Midbrain (tissue), 1 donor: ENCODE results near the gene C1orf174.

Source experiments
- DNase-seq: peaks from one replicate; lab custom pipeline; 2025; lab: John Stamatoyannopoulos, UW

The C1orf174 gene

GRCh38 chr1:3895279-3895950 is 4.7 kb downstream of the C1orf174 start:
- DNase-seq = no peak

GRCh38 chr1:3894626-3895278 is 5.3 kb downstream of the C1orf174 start:
- DNase-seq = no peak

- DNase-seq = no peak
Measured at GRCh38 chr1:3893190-3893589, 6.9 kb downstream of the C1orf174 start.

- DNase-seq = no peak
Measured at GRCh38 chr1:3892748-3893147, 7.3 kb downstream of the C1orf174 start.

- no peak for DNase-seq
Measured at GRCh38 chr1:3891329-3891865, 8.7 kb downstream of the C1orf174 start.

- no peak for DNase-seq
Measured at GRCh38 chr1:3890389-3891328, 9.4 kb downstream of the C1orf174 start.

- no peak for DNase-seq
Measured at GRCh38 chr1:3889936-3890335, 10.1 kb downstream of the C1orf174 start.

- no peak for DNase-seq
Measured at GRCh38 chr1:3888301-3888700, 11.8 kb downstream of the C1orf174 start.

- DNase-seq = no peak
Measured at GRCh38 chr1:3886691-3887090, 13.4 kb downstream of the C1orf174 start.

- no peak for DNase-seq
Measured at GRCh38 chr1:3886106-3886670, 13.9 kb downstream of the C1orf174 start.

GRCh38 chr1:3885611-3886010 is 14.5 kb downstream of the C1orf174 start:
- no peak for DNase-seq

GRCh38 chr1:3884966-3885365 is 15.1 kb downstream of the C1orf174 start:
- no peak for DNase-seq

GRCh38 chr1:3883194-3883925 is 16.7 kb downstream of the C1orf174 start:
- no peak for DNase-seq

GRCh38 chr1:3881193-3881480 is 18.9 kb downstream of the C1orf174 start:
- DNase-seq = no peak

GRCh38 chr1:3880429-3881192 is 19.5 kb downstream of the C1orf174 start:
- no peak for DNase-seq

- DNase-seq = no peak
Measured at GRCh38 chr1:3879787-3880428, 20.2 kb downstream of the C1orf174 start.

GRCh38 chr1:3879099-3879498 is 21.0 kb downstream of the C1orf174 start:
- DNase-seq = no peak

GRCh38 chr1:3876716-3877115 is 23.4 kb downstream of the C1orf174 start:
- no peak for DNase-seq

- no peak for DNase-seq
Measured at GRCh38 chr1:3874736-3875135, 25.3 kb downstream of the C1orf174 start.

- DNase-seq = no peak
Measured at GRCh38 chr1:3872546-3872945, 27.5 kb downstream of the C1orf174 start.
